HG03442 (cell line): Measurements from ENCODE around the gene RAI2.

Source experiments
- ATAC-seq: cut with Tn5 transposase; IDR thresholded peaks from one replicate; pipeline ENCODE4 v1.9.1; 2021; ENCODE audit warnings: mild to moderate bottlenecking, moderate library complexity; ENCODE audit not compliant: unreplicated experiment

RAI2 gene

DNA sequence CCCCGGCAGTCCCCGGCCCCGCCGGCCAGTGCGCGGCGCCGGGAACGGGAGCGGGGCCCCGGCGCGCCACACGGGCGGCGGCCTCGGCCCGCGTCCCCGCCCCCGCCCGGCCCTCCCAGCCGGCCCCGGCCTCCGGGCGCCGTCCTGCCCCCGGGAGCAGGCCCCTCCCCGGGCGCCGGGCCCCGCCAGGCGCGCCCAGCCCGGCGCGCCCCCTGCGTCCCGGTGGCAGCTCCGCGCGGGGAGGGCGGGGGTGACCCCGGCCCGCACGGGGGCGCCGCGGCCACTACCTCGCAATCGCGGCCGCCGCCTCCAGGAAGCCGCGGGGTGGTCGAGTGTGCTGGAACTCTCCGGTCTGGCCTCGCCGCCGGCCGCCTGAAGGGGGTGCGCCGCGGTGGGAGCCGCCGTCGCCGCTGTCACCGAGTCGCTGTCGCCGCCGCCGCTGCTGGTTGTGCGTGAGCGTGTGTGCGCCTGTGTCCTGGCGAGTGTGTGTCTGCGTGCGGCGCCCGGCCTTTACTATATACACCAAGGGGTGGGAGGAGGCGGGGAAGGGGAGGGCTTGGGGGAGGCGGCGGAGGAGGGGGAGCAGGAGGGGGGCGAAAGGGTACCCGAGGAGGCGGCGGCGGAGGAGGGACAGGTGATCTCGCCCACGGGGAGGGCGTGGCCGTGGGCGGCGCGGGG lies at the start of gene RAI2:
TSS of gene RAI2 (minus strand) at position 488 of the 678 bp plus-strand sequence. CDS start 59,288 bp downstream, outside the sequence.
- no peak for ATAC-seq

GRCh38 chrX:17888421-17888820 lies 27.3 kb upstream of the RAI2 start:
- no peak for ATAC-seq

DNA sequence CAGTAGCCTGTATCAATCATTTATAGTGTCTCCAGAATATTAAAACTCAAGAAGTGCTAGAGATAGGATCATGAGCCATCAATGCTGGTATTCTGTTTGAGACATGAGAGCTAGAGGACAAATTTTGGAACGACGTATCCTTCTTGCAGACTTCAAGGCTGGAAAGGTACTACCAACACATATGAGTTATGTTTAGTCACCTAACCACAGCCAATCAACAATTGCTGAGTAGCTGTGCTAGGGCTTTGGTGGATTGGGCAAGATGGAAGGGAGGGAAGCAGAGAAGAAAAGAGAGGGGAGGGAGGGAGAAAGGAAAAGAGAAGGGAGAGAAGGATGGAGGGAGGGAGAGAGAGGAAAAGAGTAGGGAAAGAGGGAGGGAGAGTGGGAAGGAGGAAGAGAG lies 21.6 kb upstream of the RAI2 start:
- ATAC-seq = no peak

DNA sequence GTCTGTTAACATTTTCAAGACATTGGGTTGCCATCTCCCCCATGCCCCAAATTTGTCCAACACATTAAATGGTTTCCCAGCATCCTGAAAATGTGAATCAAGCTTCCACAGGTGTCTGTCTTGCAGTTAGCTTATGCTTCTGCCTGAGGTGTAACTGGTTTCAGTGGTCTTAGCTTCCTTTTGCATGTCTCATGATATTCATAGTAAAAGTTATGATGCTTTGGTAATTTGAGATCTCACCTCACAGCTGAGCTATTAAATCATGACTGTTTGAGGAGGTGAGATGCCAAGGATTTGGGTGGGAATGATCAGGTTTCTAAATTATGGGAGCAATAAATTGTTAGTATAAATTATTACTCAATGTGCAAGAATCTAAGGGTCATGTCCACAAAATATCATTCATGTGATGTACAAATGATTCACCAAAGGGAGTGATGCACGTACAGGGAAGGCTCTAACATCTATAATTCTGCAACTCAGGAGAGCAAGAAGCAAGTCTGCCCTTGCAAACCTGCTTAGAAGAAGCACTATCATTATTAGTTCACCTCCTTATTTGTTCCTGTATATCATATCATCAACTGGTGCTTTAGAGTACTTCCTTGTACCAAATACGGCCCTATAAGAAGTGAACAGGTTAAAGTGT lies 17.1 kb upstream of the RAI2 start:
- no peak for ATAC-seq

- no peak for ATAC-seq
Measured at GRCh38 chrX:17876135-17876534, 15.0 kb upstream of the RAI2 start.

GRCh38 chrX:17869580-17869979 lies 8.5 kb upstream of the RAI2 start:
- no peak for ATAC-seq

DNA sequence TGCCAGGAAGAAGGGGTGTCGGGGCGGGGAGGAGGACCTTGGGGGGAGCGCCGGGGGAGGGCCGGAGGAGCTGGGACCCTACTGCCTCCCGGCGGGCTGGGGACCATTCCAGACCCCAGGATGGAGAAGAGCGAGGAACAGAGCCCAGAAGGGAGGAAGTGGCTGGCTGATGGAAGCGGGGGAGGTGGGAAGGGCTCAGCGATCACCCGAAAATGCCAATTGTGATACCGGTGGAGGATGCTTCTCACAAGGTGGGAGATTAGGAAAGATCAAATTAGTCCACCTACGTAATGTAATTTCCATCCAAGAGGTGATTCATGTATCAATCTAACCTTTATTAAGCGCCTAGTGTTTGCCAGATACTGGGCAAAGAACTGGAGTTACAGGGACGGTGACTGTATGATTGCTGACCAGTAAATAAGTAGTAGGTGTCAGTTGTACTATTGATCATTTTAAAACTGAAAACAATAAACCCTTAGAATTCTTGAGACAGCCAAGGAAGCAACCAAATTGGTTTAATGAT lies 452 bp upstream of the RAI2 start:
- ATAC-seq = no peak

DNA sequence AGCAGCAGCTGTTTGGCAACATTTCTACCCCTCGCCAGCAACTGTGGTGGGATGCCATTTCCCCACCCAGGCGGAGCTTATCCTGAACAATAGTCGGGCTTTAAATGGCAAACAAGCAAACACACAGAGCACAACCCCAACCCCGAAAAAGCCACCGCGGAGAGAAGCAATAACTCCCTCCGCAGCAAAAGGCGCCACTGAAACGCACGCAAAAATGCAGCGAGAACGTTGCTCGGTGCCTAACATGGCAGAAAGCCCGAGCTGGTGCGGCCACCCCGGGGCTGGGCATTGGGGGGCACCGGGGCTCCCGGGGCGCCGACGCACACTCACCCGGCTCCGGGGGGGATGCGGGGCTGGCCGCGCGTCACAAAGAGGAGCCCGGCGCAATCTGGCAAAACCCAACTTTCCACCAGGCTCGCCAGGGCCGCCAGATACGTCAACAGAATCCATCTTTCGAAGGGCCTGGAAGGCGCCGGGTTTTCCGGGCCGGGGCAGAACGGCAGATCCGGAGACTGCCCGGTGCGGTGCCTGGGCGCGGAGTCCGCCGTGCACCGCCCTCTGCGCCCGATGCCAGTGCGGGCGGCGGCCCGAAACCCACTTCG lies 818 bp downstream of the RAI2 start:
- no peak for ATAC-seq

GRCh38 chrX:17859609-17860178 lies 1.4 kb downstream of the RAI2 start:
- ATAC-seq = no peak

GRCh38 chrX:17854531-17854930 lies 6.6 kb downstream of the RAI2 start:
- ATAC-seq = no peak

GRCh38 chrX:17854069-17854468 lies 7.0 kb downstream of the RAI2 start:
- no peak for ATAC-seq

DNA sequence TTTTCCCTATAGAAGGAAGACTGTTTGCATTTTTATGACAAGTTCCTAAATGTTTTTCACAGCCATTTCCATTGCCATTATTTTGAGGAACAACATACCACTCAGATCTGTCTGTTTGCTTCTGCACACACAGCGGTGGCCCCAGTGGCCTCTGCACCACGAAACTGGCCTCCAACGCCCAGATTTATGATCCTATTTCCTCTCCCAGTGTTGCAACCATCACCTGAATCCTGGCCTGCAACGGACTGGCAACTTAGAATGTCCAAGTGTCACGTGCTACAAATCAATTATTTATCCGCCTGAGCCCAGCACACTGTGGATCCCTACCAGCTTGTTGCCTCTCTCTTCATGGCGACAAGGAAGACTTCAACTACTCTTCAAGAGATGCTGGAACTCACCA lies 9.2 kb downstream of the RAI2 start:
- ATAC-seq = no peak

GRCh38 chrX:17848545-17849265 lies 12.4 kb downstream of the RAI2 start:
- no peak for ATAC-seq

GRCh38 chrX:17846045-17846444 lies 15.1 kb downstream of the RAI2 start:
- ATAC-seq = no peak

DNA sequence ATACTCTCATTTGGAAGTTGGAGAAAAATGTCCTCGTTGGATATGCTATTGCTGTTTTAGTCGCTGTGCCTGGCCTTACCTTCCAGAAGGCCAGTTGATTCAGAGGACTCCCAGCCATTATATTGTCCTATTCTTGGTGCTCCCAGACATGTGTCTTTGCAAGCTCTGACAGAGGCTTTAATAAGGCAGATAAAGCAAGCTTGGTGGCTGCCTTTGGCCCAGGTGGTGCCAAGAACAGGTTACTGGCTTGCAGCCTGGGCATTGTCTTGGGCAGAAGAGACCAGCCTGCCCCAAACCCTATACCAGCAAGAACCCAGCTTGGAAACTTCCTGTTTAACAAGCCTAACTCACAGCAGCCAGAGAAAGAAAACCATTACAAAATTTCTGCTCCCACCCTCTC lies 16.9 kb downstream of the RAI2 start:
- no peak for ATAC-seq

DNA sequence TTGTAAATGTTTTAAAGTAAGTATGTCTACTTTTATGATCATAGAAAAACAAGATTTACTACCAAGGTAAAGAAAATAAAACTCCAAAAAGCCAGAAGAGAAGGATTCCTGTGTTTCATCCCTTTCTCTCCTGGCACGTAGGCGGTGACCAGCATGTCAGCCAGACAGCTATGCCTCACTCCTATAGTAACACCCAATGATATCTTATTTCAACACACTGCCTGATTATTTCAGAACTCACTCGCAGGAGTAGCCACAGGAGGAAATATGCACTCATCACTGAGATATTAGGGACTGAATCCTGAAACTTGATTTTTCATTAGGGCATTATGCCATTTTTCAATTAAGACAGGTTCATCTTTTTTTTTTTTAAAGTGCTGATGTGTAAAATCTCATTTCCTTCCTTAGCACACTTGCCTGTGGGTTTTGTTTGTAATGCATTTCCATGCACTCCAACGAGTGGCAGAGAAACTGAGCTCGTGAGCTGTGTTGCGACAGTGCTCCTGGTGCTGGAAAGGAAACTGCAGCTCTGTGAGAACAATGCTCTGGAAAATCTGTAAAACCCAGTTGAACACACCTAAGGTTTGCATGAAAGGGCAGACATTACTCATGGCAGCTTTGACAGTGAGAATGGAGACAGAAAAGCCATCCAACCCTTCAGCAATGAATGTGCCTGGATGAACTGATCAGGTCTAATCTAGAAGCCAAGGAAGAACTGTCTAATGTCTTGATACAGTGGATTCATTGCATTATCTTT lies 18.2 kb downstream of the RAI2 start:
- ATAC-seq = no peak

- no peak for ATAC-seq
Measured at GRCh38 chrX:17839269-17839668, 21.8 kb downstream of the RAI2 start.

- ATAC-seq = no peak
Measured at GRCh38 chrX:17836830-17837229, 24.3 kb downstream of the RAI2 start.

DNA sequence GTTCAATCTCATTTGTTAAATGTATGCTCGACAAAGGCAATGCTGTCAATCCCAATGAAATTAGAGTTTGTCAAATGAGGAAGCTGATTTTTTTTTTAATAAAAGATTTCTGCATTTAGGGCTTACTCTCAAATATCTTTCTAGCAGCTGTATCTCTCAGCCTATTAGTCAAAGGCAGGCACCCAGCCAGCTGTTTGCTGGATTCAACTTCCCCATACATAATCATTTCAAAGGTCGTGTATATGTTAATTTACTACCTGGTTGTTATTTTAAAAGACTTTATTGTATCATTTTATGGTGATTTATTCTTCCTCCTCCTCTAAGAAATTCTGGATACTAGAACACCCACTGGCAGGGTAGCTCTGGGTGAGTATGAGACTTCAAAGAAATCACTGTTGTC lies 27.1 kb downstream of the RAI2 start:
- ATAC-seq = no peak

DNA sequence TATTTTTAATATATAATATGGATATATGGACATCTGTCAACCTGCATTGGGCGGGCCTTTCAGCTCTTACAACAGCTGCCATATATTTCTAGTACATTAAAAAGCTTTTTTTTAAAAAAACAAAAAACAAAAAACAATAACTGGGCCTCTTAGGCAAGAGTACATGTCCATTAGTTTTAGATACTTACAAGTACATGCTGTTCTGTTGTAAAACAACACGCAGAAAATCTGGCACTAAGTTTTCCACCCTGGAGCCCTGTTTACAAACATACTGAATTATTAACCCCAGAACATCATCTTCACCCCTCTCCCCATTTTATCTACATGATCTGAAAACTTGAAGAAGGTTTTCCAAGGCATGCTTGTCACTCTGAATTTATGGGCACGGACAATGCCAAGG lies 29.8 kb downstream of the RAI2 start:
- ATAC-seq = no peak
